OCI-LY7 (cell line): ENCODE measurements around the gene PDHX. TPM values are rescaled to one million over a fixed set of nuclear protein-coding genes. Genes with fewer than 3 reads are reported as not detected.

Source experiments
- BruUV-seq: library from RNA; stranded (reverse); fragments of 400-500 nt; replicated peaks from 2 replicates; lab custom pipeline; 2021; lab: Mats Ljungman, UMichigan
- CTCF ChIA-PET: fragments of 300-600 bp; sonication (Branson Sonifier 250); formaldehyde crosslinking; loops from one replicate; lab custom pipeline; 2022; ENCODE audit warnings: antibody characterized with exemption; ENCODE audit not compliant: unreplicated experiment; lab: Charles Lee
- POLR2A ChIA-PET: fragments of 300-600 bp; sonication (Branson Sonifier 250); formaldehyde crosslinking; loops from one replicate; lab custom pipeline; 2022; ENCODE audit warnings: antibody characterized with exemption; lab: Charles Lee
- DNase-seq: peaks from one replicate; pipeline ENCODE4 v3.0.0-alpha.2; 2015; ENCODE audit warnings: low spot score
- H2AFZ ChIP-seq: fragments of 200-600 bp; sonication (generic), shearing (Covaris generic); 2 replicates; pipeline ENCODE4 v1.6.1; 2014; ENCODE audit warnings: mild to moderate bottlenecking, antibody characterized with exemption, low read length, moderate library complexity
- H3K27ac ChIP-seq: fragments of 200-600 bp; sonication (generic); 2 replicates; pipeline ENCODE4 v1.5.1; 2014; ENCODE audit warnings: mixed run types, low read depth, mild to moderate bottlenecking, moderate library complexity, low read length, inconsistent platforms; ENCODE audit not compliant: poor library complexity, severe bottlenecking
- H3K36me3 ChIP-seq: fragments of 200-600 bp; sonication (generic); 2 replicates; pipeline ENCODE4 v1.6.1; 2014; ENCODE audit warnings: mild to moderate bottlenecking, antibody characterized with exemption, low read length, moderate library complexity, mixed read lengths; ENCODE audit not compliant: insufficient read depth
- H3K4me1 ChIP-seq: fragments of 200-600 bp; sonication (generic); 2 replicates; pipeline ENCODE4 v1.5.1; 2014; ENCODE audit warnings: mild to moderate bottlenecking, low read length; ENCODE audit not compliant: insufficient read depth, poor library complexity, severe bottlenecking
- H3K4me2 ChIP-seq: fragments of 200-600 bp; sonication (generic); 2 replicates; pipeline ENCODE4 v1.6.1; 2014; ENCODE audit warnings: mild to moderate bottlenecking, low read length
- H3K4me3 ChIP-seq: fragments of 200-600 bp; sonication (generic); 2 replicates; pipeline ENCODE4 v1.5.1; 2014; ENCODE audit warnings: mild to moderate bottlenecking, low read depth, low read length; ENCODE audit not compliant: poor library complexity, severe bottlenecking
- H3K79me2 ChIP-seq: fragments of 200-600 bp; sonication (generic); 2 replicates; pipeline ENCODE4 v1.6.1; 2016; ENCODE audit warnings: low read depth, mild to moderate bottlenecking, low read length, moderate library complexity, mixed read lengths; ENCODE audit not compliant: insufficient read depth
- H3K9me2 ChIP-seq: fragments of 200-600 bp; sonication (generic); 2 replicates; pipeline ENCODE4 v1.6.1; 2016; ENCODE audit warnings: mild to moderate bottlenecking, low read length, mixed read lengths; ENCODE audit not compliant: insufficient read depth
- H3K9me3 ChIP-seq: fragments of 200-600 bp; sonication (generic); 2 replicates; pipeline ENCODE4 v1.6.1; 2014; ENCODE audit warnings: mild to moderate bottlenecking, mixed run types, low read length, mixed read lengths
- H4K20me1 ChIP-seq: fragments of 200-600 bp; sonication (generic); 2 replicates; pipeline ENCODE4 v1.6.1; 2014; ENCODE audit warnings: mild to moderate bottlenecking, antibody characterized with exemption, low read length, moderate library complexity, mixed read lengths; ENCODE audit not compliant: insufficient read depth
- EZH2phosphoT487 ChIP-seq: fragments of 200-600 bp; sonication (generic); IDR thresholded peaks from 2 replicates; pipeline ENCODE4 v1.6.1; 2018; ENCODE audit warnings: low read depth, borderline replicate concordance, mild to moderate bottlenecking, mixed run types, antibody characterized with exemption, low read length, moderate library complexity, mixed read lengths
- intact Hi-C: fragments of 100-400 bp; cut with micrococcal nuclease; formaldehyde crosslinking; loops from one replicate; pipeline ENCODE4 v1.10.0; 2022; ENCODE audit not compliant: unreplicated experiment
- total RNA-seq, 2 experiments: library from RNA; depleted of rRNA in 1 of 2; stranded (reverse); fragments of >200 nt in 1 of 2; shearing (Covaris generic) in 1 of 2; gene quantifications; 2 replicates each; pipeline ENCODE4 v1.2.3, GENCODE V29; 2014 to 2022
- TF ChIP-seq, protein P1 (sequence below): fragments of 200-600 bp; sonication (generic); conservative IDR thresholded peaks from 2 replicates; pipeline ENCODE4 v1.5.1; 2014; ENCODE audit warnings: mild to moderate bottlenecking, antibody characterized with exemption, low read length, moderate library complexity, mixed read lengths

PDHX gene
- total RNA-seq, 2 experiments from 2014 or later: 18.0 to 50.9 TPM

DNA sequence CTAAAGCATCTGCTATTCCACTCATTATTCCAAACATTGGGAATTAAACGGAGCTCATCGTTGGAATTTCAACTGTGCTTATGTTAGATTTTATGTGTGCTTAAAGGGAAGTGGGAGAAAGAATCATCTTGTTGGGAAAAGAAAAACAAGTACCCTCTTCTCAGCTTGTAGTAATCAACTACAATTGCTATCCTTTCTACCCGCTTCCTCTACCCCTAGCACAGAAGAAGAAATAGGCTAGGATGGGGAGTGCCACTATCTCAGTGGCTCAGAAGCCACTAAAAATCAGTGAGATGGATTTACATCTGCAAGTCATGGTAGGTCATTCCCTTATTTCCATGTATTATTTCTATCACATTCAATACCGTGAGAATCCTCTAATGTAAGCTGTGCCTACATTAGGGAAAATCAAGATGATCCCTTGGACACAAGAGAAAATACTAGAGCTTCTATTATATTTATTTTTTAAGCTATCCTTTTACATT, 124.7 kb downstream of the PDHX start:
- ChIA-PET POLR2A (interaction anchor here (0.6 to 2.6 kb wide), 9 partner anchors 9 to 142 kb away, joined by 4 to 17 read pairs (median 5); no protein-coding TSS in a partner anchor), CTCF (interaction anchor here (1.1 kb wide), 1 partner anchor 107 kb away, joined by 3 read pairs; no protein-coding TSS in a partner anchor)
- no peaks in the 10 kb centered on the region for H3K79me2 ChIP-seq
- H3K27ac ChIP-seq: no peak overlapping the region
- no TSS peak for BruUV-seq
- H3K4me2 ChIP-seq: peak overlapping the region; percentile 40
- H3K9me2 ChIP-seq: no peaks in the 10 kb centered on the region; the same call in 1 of the 2 replicates
- intact Hi-C loops: no loop called here
- no peaks in the 10 kb centered on the region for H3K9me3 ChIP-seq
- peaks cover under 1% of the 10 kb centered on the region for H3K4me1 ChIP-seq
- no peaks in the 10 kb centered on the region for H4K20me1 ChIP-seq
- DNase-seq: no peak
- no peak overlapping the region for H3K4me3 ChIP-seq
- H2AFZ ChIP-seq: peak overlapping the region; percentile 8; the same call in 1 of the 2 replicates
- no peaks in the 10 kb centered on the region for H3K36me3 ChIP-seq
- TF ChIP-seq, protein P1, sequence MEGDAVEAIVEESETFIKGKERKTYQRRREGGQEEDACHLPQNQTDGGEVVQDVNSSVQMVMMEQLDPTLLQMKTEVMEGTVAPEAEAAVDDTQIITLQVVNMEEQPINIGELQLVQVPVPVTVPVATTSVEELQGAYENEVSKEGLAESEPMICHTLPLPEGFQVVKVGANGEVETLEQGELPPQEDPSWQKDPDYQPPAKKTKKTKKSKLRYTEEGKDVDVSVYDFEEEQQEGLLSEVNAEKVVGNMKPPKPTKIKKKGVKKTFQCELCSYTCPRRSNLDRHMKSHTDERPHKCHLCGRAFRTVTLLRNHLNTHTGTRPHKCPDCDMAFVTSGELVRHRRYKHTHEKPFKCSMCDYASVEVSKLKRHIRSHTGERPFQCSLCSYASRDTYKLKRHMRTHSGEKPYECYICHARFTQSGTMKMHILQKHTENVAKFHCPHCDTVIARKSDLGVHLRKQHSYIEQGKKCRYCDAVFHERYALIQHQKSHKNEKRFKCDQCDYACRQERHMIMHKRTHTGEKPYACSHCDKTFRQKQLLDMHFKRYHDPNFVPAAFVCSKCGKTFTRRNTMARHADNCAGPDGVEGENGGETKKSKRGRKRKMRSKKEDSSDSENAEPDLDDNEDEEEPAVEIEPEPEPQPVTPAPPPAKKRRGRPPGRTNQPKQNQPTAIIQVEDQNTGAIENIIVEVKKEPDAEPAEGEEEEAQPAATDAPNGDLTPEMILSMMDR: no peak
- TF ChIP-seq EZH2phosphoT487: no peak

DNA sequence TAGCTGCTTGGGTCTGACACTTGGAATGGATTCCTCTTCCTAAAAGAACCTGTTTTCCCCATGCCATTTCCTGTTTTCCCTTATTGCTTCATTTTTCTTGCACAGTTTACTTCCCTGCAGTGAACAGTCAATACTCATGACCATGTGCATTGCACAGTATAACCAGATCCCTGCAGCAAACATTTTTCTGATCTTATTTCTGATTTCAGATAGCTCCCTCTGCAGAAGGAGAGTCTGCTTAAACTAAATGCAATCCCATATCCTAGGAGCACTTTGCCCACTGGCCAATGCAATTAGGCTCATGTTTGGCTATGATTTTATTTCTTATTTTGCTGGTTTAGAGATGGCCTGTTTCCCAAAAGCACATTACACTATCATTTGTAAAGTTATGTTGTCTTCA, 125.8 kb downstream of the PDHX start:
- no peak for DNase-seq
- Histone ChIP-seq H4K20me1 (no peaks in the 10 kb centered on the region), H3K4me2 (no peak overlapping the region), H3K79me2 (no peaks in the 10 kb centered on the region), H3K4me1 (peaks cover 4% of the 10 kb centered on the region), H3K36me3 (no peaks in the 10 kb centered on the region), H3K27ac (no peak overlapping the region), H2AFZ (no peak overlapping the region), H3K9me3 (no peaks in the 10 kb centered on the region), H3K9me2 (no peaks in the 10 kb centered on the region; the same call in 1 of the 2 replicates), H3K4me3 (no peak overlapping the region)
- TF ChIP-seq, protein P1: no peak
- no peak for TF ChIP-seq EZH2phosphoT487
- CTCF ChIA-PET: no interaction called here
- POLR2A ChIA-PET: interaction anchor here (1.9 to 2.6 kb wide), 3 partner anchors 10 to 141 kb away, joined by 8 to 17 read pairs (median 10); no protein-coding TSS in a partner anchor
- intact Hi-C loops: no loop called here
- no TSS peak for BruUV-seq

DNA sequence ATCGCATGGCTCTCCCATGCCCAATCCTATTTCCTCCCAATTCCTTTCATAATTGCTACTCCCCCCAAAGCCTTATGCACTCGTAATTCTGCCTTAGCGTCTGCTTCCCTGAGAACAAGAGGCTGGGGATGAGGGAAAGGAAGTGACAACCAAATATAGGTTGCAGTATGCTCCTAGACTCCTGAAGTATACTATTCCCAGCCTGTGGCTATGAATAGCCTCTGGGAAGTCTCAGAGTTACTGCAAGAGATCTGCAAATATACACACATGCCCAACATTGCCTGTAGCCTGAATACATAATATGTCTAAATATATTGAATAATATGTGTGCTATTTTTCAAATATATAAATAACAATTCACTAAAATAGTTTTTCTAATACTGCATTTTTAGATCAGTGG, 126.5 kb downstream of the PDHX start:
- H3K4me3 ChIP-seq: no peak overlapping the region
- ChIA-PET POLR2A (interaction anchor here (1.3 to 3.0 kb wide), 2 partner anchors 14 to 16 kb away, joined by 3 to 20 read pairs; no protein-coding TSS in a partner anchor), CTCF (interaction anchor here (0.9 kb wide), 1 partner anchor 14 kb away, joined by 3 read pairs; no protein-coding TSS in a partner anchor)
- no peaks in the 10 kb centered on the region for H3K9me3 ChIP-seq
- no peaks in the 10 kb centered on the region for H3K79me2 ChIP-seq
- no peaks in the 10 kb centered on the region for H4K20me1 ChIP-seq
- H3K4me1 ChIP-seq: peaks cover 10% of the 10 kb centered on the region
- TF ChIP-seq, protein P1: no peak
- no peak for TF ChIP-seq EZH2phosphoT487
- no peak overlapping the region for H3K4me2 ChIP-seq
- H2AFZ ChIP-seq: no peak overlapping the region
- intact Hi-C loops: no loop called here
- H3K27ac ChIP-seq: no peak overlapping the region
- DNase-seq: no peak
- H3K36me3 ChIP-seq: no peaks in the 10 kb centered on the region
- no TSS peak for BruUV-seq
- H3K9me2 ChIP-seq: no peaks in the 10 kb centered on the region; the same call in 1 of the 2 replicates
